T-cell (primary cell): ENCODE measurements around the gene ELMO3. TPM values are rescaled to one million over a fixed set of nuclear protein-coding genes. Genes with fewer than 3 reads are reported as not detected.
A peak's percentile ranks its signal among the peaks of the same experiment; 100 is the strongest.

Experiments
- ATAC-seq, 4 experiments: fragments of 200-7000 bp in 3 of 4; fragments of 150-1000 bp in 1 of 4; cut with Tn5 transposase; replicated peaks in 1 of 4; 1 replicate in 3 of 4; 2 replicates in 1 of 4; pipeline ENCODE4 v1.10.0; 2021; ENCODE audit warnings: moderate library complexity in 3 of 4, mild to moderate bottlenecking in 2 of 4, moderate number of reproducible peaks in 1 of 4
- CTCF ChIA-PET, 2 donors: fragments of 300-600 bp; sonication (Branson Sonifier 250); formaldehyde crosslinking; loops; one replicate each; lab custom pipeline; 2022; ENCODE audit warnings: antibody characterized with exemption in 2 of 2; lab: Charles Lee
- POLR2A ChIA-PET, 2 donors: fragments of 300-600 bp; sonication (Branson Sonifier 250); formaldehyde crosslinking; loops; one replicate each; lab custom pipeline; 2022; ENCODE audit warnings: antibody characterized with exemption in 2 of 2; lab: Charles Lee
- DNase-seq, 35 experiments: peaks; one replicate each; pipeline versions ENCODE4 v3.0.0 to v3.0.0-alpha.2; 2013 to 2023
- H3K27ac ChIP-seq: one replicate; pipeline ENCODE4 v1.5.1; 2013; ENCODE audit warnings: low read length
- H3K27me3 ChIP-seq, 2 experiments: replicated peaks in 1 of 2; 1 replicate in 1 of 2; 2 replicates in 1 of 2; pipeline versions ENCODE4 v1.6.1 to v1.7.0; 2013; ENCODE audit warnings: low read length in 1 of 2, mixed read lengths in 1 of 2; ENCODE audit not compliant: control insufficient read depth in 2 of 2, insufficient read depth in 2 of 2; ENCODE audit errors: extremely low read depth in 1 of 2
- H3K36me3 ChIP-seq, 2 donors: 1 replicate in 1 of 2; 2 replicates in 1 of 2; pipeline versions ENCODE4 v1.6.1 to v1.7.0; 2013; ENCODE audit warnings: low read length in 1 of 2; ENCODE audit not compliant: control insufficient read depth in 2 of 2, insufficient read depth in 1 of 2; ENCODE audit errors: extremely low read depth in 1 of 2
- H3K4me1 ChIP-seq, 2 experiments: 1 replicate in 1 of 2; 2 replicates in 1 of 2; pipeline versions ENCODE4 v1.6.1 to v1.7.0; 2013; ENCODE audit warnings: low read length in 2 of 2, mixed read lengths in 1 of 2; ENCODE audit not compliant: insufficient read depth in 2 of 2, control insufficient read depth in 1 of 2; ENCODE audit errors: extremely low read depth in 1 of 2
- H3K4me3 ChIP-seq, 2 donors: 1 replicate in 1 of 2; 2 replicates in 1 of 2; pipeline versions ENCODE4 v1.5.1 to v1.7.0; 2013; ENCODE audit warnings: mild to moderate bottlenecking in 2 of 2, low read length in 1 of 2, moderate library complexity in 1 of 2; ENCODE audit not compliant: control insufficient read depth in 1 of 2; ENCODE audit errors: extremely low read depth in 1 of 2
- H3K9me3 ChIP-seq: 2 replicates; pipeline ENCODE4 v1.7.0; 2013
- H3K27ac Mint-ChIP-seq, 2 donors: one replicate each; pipeline ENCODE4 v1.8.0; 2020 to 2021; ENCODE audit warnings: mild to moderate bottlenecking in 2 of 2, mixed read lengths in 2 of 2
- H3K27me3 Mint-ChIP-seq, 2 donors: one replicate each; pipeline ENCODE4 v1.8.0; 2021 to 2022; ENCODE audit warnings: mixed read lengths in 2 of 2
- H3K36me3 Mint-ChIP-seq: one replicate; pipeline ENCODE4 v1.8.0; 2021; ENCODE audit warnings: mixed read lengths
- H3K4me1 Mint-ChIP-seq, 3 donors: one replicate each; pipeline ENCODE4 v1.8.0; 2020 to 2022; ENCODE audit warnings: mixed read lengths in 3 of 3, mild to moderate bottlenecking in 1 of 3
- H3K4me3 Mint-ChIP-seq, 3 donors: one replicate each; pipeline ENCODE4 v1.8.0; 2020 to 2022; ENCODE audit warnings: mild to moderate bottlenecking in 3 of 3, mixed read lengths in 3 of 3, moderate library complexity in 3 of 3
- H3K9me3 Mint-ChIP-seq, 3 donors: one replicate each; pipeline ENCODE4 v1.8.0; 2020 to 2022; ENCODE audit warnings: mixed read lengths in 3 of 3
- WGBS: methylation state at CpG from one replicate; pipeline ENCODE4 v1.1.5; 2013; ENCODE audit warnings: missing lambda C conversion rate; ENCODE audit not compliant: insufficient coverage; 5-methylcytosine and 5-hydroxymethylcytosine counted together
- total RNA-seq, 35 experiments: library from RNA in 6 of 35; stranded (reverse) in 6 of 35; fragments of 120-200 nt in 1 of 35; gene quantifications; one replicate each; pipeline versions ENCODE4 v1.2.1 to v1.2.4 and lab custom pipeline; 2013 to 2026

ELMO3 gene
- total RNA-seq, 5 donors from 2014 or later (not counting 1 experiment from before 2014, with no cell fraction given) = 3.8 to 11.7 (median 8.8) TPM

DNA sequence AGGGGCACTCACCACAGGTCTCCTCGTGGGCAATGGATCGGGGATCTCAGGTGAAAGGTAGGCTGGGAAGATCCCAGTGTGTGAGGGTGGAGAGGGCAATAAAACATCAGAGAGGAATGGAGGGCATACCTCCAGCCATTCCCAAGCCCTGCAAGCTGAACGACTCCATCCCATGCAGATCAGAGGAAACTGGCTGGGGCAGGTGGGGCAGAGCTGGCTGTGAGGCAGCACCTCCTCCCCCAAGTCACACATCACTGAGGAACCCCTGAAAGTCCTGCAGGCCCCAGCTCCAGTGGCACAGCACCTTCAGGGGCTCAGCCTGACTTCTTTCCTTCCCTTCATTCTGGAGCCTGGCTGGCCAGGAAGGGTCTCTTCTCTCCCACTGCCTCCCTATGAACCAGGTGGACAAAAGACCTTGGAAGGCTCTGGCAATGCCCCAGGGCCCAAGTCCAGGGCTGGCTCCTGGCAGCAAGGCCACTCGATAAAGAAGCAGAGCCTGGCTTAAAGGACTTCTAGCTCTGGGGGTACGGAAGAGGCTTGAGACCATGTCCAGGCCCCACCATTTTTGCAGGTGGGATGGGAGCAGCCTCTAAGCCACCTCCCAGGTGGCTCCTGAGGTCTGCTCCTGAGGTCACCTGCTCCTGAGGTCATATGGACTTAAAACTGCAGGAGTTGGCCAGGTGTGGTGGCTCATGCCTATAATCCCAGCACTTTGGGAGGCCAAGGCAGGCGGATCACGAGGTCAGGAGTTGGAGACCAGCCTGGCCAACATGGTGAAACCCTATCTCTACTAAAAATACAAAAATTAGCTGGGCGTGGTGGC is 14.5 kb downstream of the ELMO3 start:
- Mint-ChIP-seq H3K9me3 (no peaks in the 10 kb centered on the region), H3K4me1 (peaks cover 0 to 9% (median 0%) of the 10 kb centered on the region in 3 donors), H3K27ac (no peak overlapping the region), H3K36me3 (peaks cover 22% of the 10 kb centered on the region), H3K27me3 (no peaks in the 10 kb centered on the region), H3K4me3 (no peak overlapping the region)
- H3K4me3 ChIP-seq = no peak overlapping the region
- DNase-seq (no peak), ATAC-seq (no peak)
- WGBS = 74% methylated on average over 5 of the region's 8 CpGs
- H3K4me1 ChIP-seq = no peaks in the 10 kb centered on the region
- peaks cover 0 to 13% of the 10 kb centered on the region in 2 donors for H3K36me3 ChIP-seq
- no peaks in the 10 kb centered on the region for H3K27me3 ChIP-seq
- no peaks in the 10 kb centered on the region for H3K9me3 ChIP-seq
- CTCF ChIA-PET = no interaction called here
- POLR2A ChIA-PET = no interaction called here
- no peak overlapping the region for H3K27ac ChIP-seq

GRCh38 chr16:67215706-67216105 is 16.8 kb downstream of the ELMO3 start:
- Mint-ChIP-seq H3K36me3 (peaks cover 26% of the 10 kb centered on the region), H3K9me3 (no peaks in the 10 kb centered on the region), H3K4me3 (no peak overlapping the region), H3K27ac (no peak overlapping the region), H3K4me1 (peaks cover 0 to 17% (median 0%) of the 10 kb centered on the region in 3 donors), H3K27me3 (no peaks in the 10 kb centered on the region)
- WGBS = 74% methylated on average over 4 of the region's 5 CpGs
- Histone ChIP-seq H3K27ac (no peak overlapping the region), H3K27me3 (no peaks in the 10 kb centered on the region), H3K9me3 (no peaks in the 10 kb centered on the region), H3K4me3 (no peak overlapping the region), H3K4me1 (no peaks in the 10 kb centered on the region), H3K36me3 (peaks cover 0 to 10% of the 10 kb centered on the region in 2 donors)
- CTCF ChIA-PET = no interaction called here
- DNase-seq = no peak
- ATAC-seq = no peak
- POLR2A ChIA-PET = no interaction called here

DNA sequence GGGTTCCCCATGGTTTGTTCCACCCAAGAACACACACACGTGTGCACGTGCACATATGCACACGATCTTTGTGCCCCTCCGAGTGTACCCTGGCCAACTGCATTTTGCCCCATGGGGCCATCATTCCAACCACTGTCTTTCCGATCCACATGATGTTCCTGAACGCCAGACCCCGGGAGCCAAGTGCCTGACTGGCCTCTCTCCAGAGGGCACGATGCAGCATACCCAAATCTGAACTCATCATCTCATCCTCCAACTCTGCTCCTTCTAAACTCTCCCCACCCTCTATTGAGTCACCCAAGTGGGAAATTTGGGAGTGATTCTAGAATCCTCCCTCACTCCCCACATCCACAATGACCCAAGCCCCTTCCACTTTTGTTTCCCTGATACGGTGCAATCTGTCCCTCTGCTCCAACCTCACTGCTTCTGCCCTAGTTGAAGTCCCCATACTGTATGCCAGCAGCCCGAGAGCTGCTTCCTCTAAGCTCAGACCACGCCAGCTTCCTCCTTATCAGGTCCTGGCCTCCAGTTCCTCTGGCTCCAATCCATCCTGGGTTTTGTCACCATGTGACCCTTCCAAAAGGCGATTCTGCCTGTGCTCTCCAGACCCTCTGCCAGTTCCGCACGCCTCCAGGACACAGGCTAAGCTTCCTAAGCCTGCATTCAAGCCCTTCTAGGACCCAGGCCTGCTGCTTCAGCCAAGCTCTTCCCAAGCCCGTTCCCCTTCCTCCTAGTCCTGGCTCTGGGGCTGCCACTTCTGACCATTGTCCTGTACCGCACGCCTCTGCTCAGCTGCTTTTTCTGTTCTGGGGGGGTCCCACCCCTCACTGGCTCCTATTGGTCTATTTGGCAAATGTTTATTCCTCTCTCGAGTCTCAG is 17.9 kb downstream of the ELMO3 start:
- Mint-ChIP-seq H3K27me3 (no peaks in the 10 kb centered on the region), H3K4me3 (no peak overlapping the region), H3K4me1 (peaks cover 2 to 20% (median 2%) of the 10 kb centered on the region in 3 donors), H3K9me3 (no peaks in the 10 kb centered on the region), H3K36me3 (peaks cover 23% of the 10 kb centered on the region), H3K27ac (no peak overlapping the region)
- Histone ChIP-seq H3K4me3 (no peak overlapping the region), H3K36me3 (peaks cover 0 to 3% of the 10 kb centered on the region in 2 donors), H3K27me3 (no peaks in the 10 kb centered on the region), H3K4me1 (no peaks in the 10 kb centered on the region), H3K27ac (no peak overlapping the region), H3K9me3 (no peaks in the 10 kb centered on the region)
- 78% methylated on average over 18 of the region's 18 CpGs for WGBS
- DNase-seq (no peak), ATAC-seq (no peak)
- ChIA-PET CTCF (no interaction called here), POLR2A (no interaction called here)

DNA sequence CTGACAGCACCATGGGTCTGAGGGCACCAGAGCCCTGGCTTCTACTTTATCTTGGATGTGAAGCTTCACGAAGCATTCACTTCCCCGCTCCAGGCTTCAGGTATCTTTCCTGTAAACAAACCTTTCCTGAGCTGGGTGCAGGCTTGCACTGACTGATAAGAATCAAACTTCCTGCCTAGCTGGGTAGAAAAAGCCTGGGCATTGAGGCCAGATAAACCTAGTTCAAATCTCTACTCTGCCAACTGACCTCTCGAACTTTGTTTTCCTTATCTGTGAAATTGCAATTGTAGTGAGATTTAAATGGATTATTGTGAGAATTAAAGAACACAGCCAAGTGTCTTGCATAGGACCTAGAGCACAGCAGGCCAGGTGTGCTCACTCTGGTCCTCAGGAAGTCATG is 25.1 kb downstream of the ELMO3 start:
- peaks cover 15% of the 10 kb centered on the region for H3K36me3 Mint-ChIP-seq
- ATAC-seq = no peak
- Histone ChIP-seq H3K36me3 (peaks cover 6 to 11% of the 10 kb centered on the region in 2 donors), H3K9me3 (no peaks in the 10 kb centered on the region), H3K27me3 (no peaks in the 10 kb centered on the region), H3K4me1 (peaks cover 20 to 41% of the 10 kb centered on the region in 2 experiments), H3K27ac (peak overlapping the region; percentile 50), H3K4me3 (no peak overlapping the region)
- WGBS = 20% methylated on average over 2 of the region's 3 CpGs
- peak overlapping the region; percentile 62 to 86 for H3K27ac Mint-ChIP-seq
- DNase-seq = no peak
- H3K4me1 Mint-ChIP-seq = peaks cover 52 to 68% (median 64%) of the 10 kb centered on the region in 3 donors
- CTCF ChIA-PET = interaction anchor here (0.6 kb wide), 2 partner anchors 85 to 598 kb away, joined by 4 to 6 read pairs; no protein-coding TSS in a partner anchor
- H3K4me3 Mint-ChIP-seq = peak overlapping the region in 1 of 3 donors; percentile 97
- H3K27me3 Mint-ChIP-seq = no peaks in the 10 kb centered on the region
- POLR2A ChIA-PET = interaction anchor here in 1 of 2 donors (0.5 kb wide), 1 partner anchor 46 kb away, joined by 3 read pairs; no protein-coding TSS in a partner anchor
- H3K9me3 Mint-ChIP-seq = no peaks in the 10 kb centered on the region

DNA sequence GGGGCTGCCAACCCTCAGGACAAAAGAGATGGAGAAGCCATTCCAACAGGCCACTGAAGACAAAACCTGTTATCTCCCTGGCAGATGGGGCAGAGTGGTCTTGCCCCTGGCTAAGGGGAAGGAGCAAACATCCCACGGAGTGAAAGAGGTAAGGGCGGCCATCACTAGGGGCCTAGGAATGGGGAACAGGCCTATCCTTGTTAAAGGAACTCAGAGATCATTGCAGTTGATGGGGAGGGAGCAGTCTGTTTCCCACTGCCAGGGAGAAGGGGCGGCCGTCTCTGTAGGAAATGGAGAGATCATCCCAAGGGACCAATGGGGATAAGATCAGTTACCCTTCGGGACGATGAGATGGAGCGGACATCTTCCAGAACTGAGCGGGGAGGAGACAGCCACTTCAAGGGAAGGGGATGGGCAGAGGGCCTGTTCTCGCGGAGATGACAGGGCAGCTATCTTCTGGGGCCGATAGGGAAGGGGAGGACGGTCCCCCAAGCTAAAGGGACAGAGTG is 27.4 kb downstream of the ELMO3 start:
- H3K4me3 ChIP-seq = peak overlapping the region; percentile 66 to 97
- POLR2A ChIA-PET = no interaction called here
- H3K36me3 ChIP-seq = peaks cover 19 to 35% of the 10 kb centered on the region in 2 donors
- H3K27ac ChIP-seq = peak overlapping the region; percentile 55
- peaks cover 20 to 41% of the 10 kb centered on the region in 2 experiments for H3K4me1 ChIP-seq
- Mint-ChIP-seq H3K27ac (peak overlapping the region; percentile 94 to 98), H3K4me1 (peaks cover 51 to 63% (median 58%) of the 10 kb centered on the region in 3 donors), H3K27me3 (no peaks in the 10 kb centered on the region), H3K9me3 (no peaks in the 10 kb centered on the region), H3K36me3 (peaks cover 20% of the 10 kb centered on the region), H3K4me3 (peak overlapping the region; percentile 97 to 98 (median 97))
- CTCF ChIA-PET = interaction anchor here in 1 of 2 donors (0.9 to 1.7 kb wide), 4 partner anchors 18 to 396 kb away, joined by 3 to 12 read pairs (median 6); partner anchors contain the start of genes ATP6V0D1, FHOD1, NAE1 and SLC9A5
- no peak for DNase-seq
- ATAC-seq = no peak
- H3K27me3 ChIP-seq = no peaks in the 10 kb centered on the region
- H3K9me3 ChIP-seq = no peaks in the 10 kb centered on the region
- 21% methylated on average over 11 of the region's 12 CpGs for WGBS
